A673 (cell line): ENCODE measurements around the gene PTPN14. TPM values are rescaled to one million over a fixed set of nuclear protein-coding genes. Genes with fewer than 3 reads are reported as not detected.

Source experiments
- BruUV-seq: library from RNA; stranded (reverse); fragments of 400-500 nt; replicated peaks from 2 replicates; lab custom pipeline; 2021; lab: Mats Ljungman, UMichigan
- CTCF ChIA-PET: fragments of 300-600 bp; sonication (Branson Sonifier 250); formaldehyde crosslinking; loops from one replicate; lab custom pipeline; 2022; ENCODE audit warnings: antibody characterized with exemption; lab: Charles Lee
- POLR2A ChIA-PET: fragments of 300-600 bp; sonication (Branson Sonifier 250); formaldehyde crosslinking; loops from one replicate; lab custom pipeline; 2022; ENCODE audit warnings: antibody characterized with exemption; ENCODE audit not compliant: low non-redundant PET; lab: Charles Lee
- DNase-seq: peaks from one replicate; pipeline ENCODE4 v3.0.0-alpha.2; 2015; ENCODE audit warnings: low spot score
- H3K27ac ChIP-seq: fragments of 200-600 bp; sonication (generic); 2 replicates; pipeline ENCODE4 v1.5.1; 2016; ENCODE audit warnings: mixed run types, low read depth, mild to moderate bottlenecking, mixed read lengths, antibody characterized with exemption, low read length; ENCODE audit not compliant: poor library complexity, severe bottlenecking
- H3K27me3 ChIP-seq: fragments of 200-600 bp; sonication (generic); replicated peaks from 2 replicates; pipeline ENCODE4 v1.6.1; 2017; ENCODE audit warnings: mixed run types, low read depth, mild to moderate bottlenecking, mixed read lengths, antibody characterized with exemption, low read length; ENCODE audit not compliant: insufficient read depth, poor library complexity
- H3K36me3 ChIP-seq: fragments of 200-600 bp; sonication (generic); 2 replicates; pipeline ENCODE4 v1.6.1; 2016; ENCODE audit warnings: mixed run types, mild to moderate bottlenecking, mixed read lengths, antibody characterized with exemption, low read length; ENCODE audit not compliant: insufficient read depth, poor library complexity, severe bottlenecking
- H3K4me1 ChIP-seq: fragments of 200-600 bp; sonication (generic); 2 replicates; pipeline ENCODE4 v1.6.1; 2017; ENCODE audit warnings: mixed run types, mild to moderate bottlenecking, mixed read lengths, antibody characterized with exemption, low read length; ENCODE audit not compliant: insufficient read depth, poor library complexity, severe bottlenecking
- H3K4me3 ChIP-seq: fragments of 200-600 bp; sonication (generic); 2 replicates; pipeline ENCODE4 v1.5.1; 2016; ENCODE audit warnings: low read depth, mixed run types, mild to moderate bottlenecking, mixed read lengths, low read length; ENCODE audit not compliant: poor library complexity, severe bottlenecking
- H3K9me3 ChIP-seq: fragments of 200-600 bp; sonication (generic); 2 replicates; pipeline ENCODE4 v1.6.1; 2016; ENCODE audit warnings: mixed run types, low read depth, mild to moderate bottlenecking, mixed read lengths, antibody characterized with exemption, low read length; ENCODE audit not compliant: poor library complexity, severe bottlenecking
- EZH2 ChIP-seq: fragments of 200-600 bp; sonication (generic); IDR thresholded peaks from 2 replicates; pipeline ENCODE4 v1.6.1; 2017; ENCODE audit warnings: borderline replicate concordance, low read depth, mild to moderate bottlenecking, mixed read lengths, antibody characterized with exemption, low read length; ENCODE audit not compliant: poor library complexity, severe bottlenecking
- intact Hi-C: fragments of 100-400 bp; cut with micrococcal nuclease; formaldehyde crosslinking; loops from one replicate; pipeline ENCODE4 v1.10.0; 2022; ENCODE audit not compliant: unreplicated experiment
- total RNA-seq: library from RNA; stranded (reverse); gene quantifications from 2 replicates; pipeline ENCODE4 v1.2.3, GENCODE V29; 2021
- TF ChIP-seq, protein P1 (sequence below): fragments of 300-800, 200-600 bp; sonication (generic); conservative IDR thresholded peaks from 2 replicates; pipeline ENCODE4 v1.5.1; 2017; ENCODE audit warnings: low read depth, mild to moderate bottlenecking, antibody characterized with exemption, low read length, moderate library complexity, mixed read lengths

PTPN14 gene
- total RNA-seq, 1 experiment from 2014 or later: 114 TPM

- ChIA-PET POLR2A (no interaction called here), CTCF (no interaction called here)
- Histone ChIP-seq H3K27me3 (no peaks in the 10 kb centered on the region), H3K36me3 (peaks cover 49% of the 10 kb centered on the region), H3K27ac (no peak overlapping the region), H3K4me3 (no peak overlapping the region), H3K9me3 (no peaks in the 10 kb centered on the region), H3K4me1 (peaks cover 20% of the 10 kb centered on the region)
- TF ChIP-seq, protein P1, sequence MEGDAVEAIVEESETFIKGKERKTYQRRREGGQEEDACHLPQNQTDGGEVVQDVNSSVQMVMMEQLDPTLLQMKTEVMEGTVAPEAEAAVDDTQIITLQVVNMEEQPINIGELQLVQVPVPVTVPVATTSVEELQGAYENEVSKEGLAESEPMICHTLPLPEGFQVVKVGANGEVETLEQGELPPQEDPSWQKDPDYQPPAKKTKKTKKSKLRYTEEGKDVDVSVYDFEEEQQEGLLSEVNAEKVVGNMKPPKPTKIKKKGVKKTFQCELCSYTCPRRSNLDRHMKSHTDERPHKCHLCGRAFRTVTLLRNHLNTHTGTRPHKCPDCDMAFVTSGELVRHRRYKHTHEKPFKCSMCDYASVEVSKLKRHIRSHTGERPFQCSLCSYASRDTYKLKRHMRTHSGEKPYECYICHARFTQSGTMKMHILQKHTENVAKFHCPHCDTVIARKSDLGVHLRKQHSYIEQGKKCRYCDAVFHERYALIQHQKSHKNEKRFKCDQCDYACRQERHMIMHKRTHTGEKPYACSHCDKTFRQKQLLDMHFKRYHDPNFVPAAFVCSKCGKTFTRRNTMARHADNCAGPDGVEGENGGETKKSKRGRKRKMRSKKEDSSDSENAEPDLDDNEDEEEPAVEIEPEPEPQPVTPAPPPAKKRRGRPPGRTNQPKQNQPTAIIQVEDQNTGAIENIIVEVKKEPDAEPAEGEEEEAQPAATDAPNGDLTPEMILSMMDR: no peak
- no peak for TF ChIP-seq EZH2
- intact Hi-C loops: no loop called here
- BruUV-seq: no TSS peak
- DNase-seq: no peak
Measured at GRCh38 chr1:214351551-214352277, 199.7 kb downstream of the PTPN14 start.

GRCh38 chr1:214349781-214350180, 201.6 kb downstream of the PTPN14 start:
- Histone ChIP-seq H3K9me3 (no peaks in the 10 kb centered on the region), H3K36me3 (peaks cover 32% of the 10 kb centered on the region), H3K27me3 (no peaks in the 10 kb centered on the region), H3K27ac (no peak overlapping the region), H3K4me1 (peaks cover 12% of the 10 kb centered on the region), H3K4me3 (no peak overlapping the region)
- POLR2A ChIA-PET: interaction anchor here (0.6 kb wide), 1 partner anchor 36 kb away, joined by 7 read pairs; no protein-coding TSS in a partner anchor
- intact Hi-C loops: no loop called here
- CTCF ChIA-PET: interaction anchor here (1.4 kb wide), 1 partner anchor 18 kb away, joined by 4 read pairs; no protein-coding TSS in a partner anchor
- TF ChIP-seq EZH2: no peak
- TF ChIP-seq, protein P1: no peak
- DNase-seq: no peak
- no TSS peak for BruUV-seq

DNA sequence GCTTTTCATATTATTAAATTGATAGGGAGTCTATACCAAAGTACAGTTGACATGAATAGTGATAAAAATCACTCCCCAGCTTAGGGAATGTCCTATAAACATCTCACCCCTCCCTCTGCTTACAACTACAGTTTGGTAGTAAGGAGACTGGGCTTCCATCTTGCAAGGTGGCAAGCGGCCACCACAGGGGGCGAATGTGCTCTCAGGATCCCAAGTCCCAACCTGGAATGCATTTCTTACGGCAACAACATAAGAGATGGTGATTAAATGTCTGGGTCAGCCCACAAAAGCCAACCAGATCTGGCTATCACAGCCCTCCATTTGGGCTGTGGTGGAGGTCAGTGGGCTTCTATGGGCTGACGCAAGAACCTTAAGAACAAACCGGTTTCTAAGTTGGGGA, 202.4 kb downstream of the PTPN14 start:
- peaks cover 33% of the 10 kb centered on the region for H3K36me3 ChIP-seq
- CTCF ChIA-PET: no interaction called here
- intact Hi-C loops: no loop called here

More for the DNA sequence above, 202.4 kb downstream of the PTPN14 start:
- H3K4me1 ChIP-seq: peaks cover 6% of the 10 kb centered on the region
- no peaks in the 10 kb centered on the region for H3K27me3 ChIP-seq
- no peak for TF ChIP-seq EZH2
- TF ChIP-seq, protein P1: no peak
- no peak overlapping the region for H3K27ac ChIP-seq
- H3K9me3 ChIP-seq: no peaks in the 10 kb centered on the region
- POLR2A ChIA-PET: interaction anchor here (0.6 kb wide), 1 partner anchor 35 kb away, joined by 7 read pairs; no protein-coding TSS in a partner anchor
- BruUV-seq: no TSS peak
- H3K4me3 ChIP-seq: no peak overlapping the region
- no peak for DNase-seq
